GM23338 (cell line): ENCODE data around the gene TAPBP.

Experiments
- CREB1 ChIP-seq: fragments of 250-450 bp; sonication (Bioruptor Pico); IDR thresholded peaks from 2 replicates; pipeline ENCODE4 v1.5.0; 2020; ENCODE audit warnings: low read depth, mild to moderate bottlenecking, moderate library complexity
- CTCF ChIP-seq, 2 experiments: fragments of 200-600 bp in 1 of 2; sonication (generic) in 1 of 2; conservative IDR thresholded peaks; 2 replicates each; pipeline versions ENCODE4 v1.5.1 to v1.6.1; 2016 to 2017; ENCODE audit warnings: antibody characterized with exemption in 2 of 2, low read depth in 2 of 2, mild to moderate bottlenecking in 2 of 2, moderate library complexity in 1 of 2
- EZH2 ChIP-seq: fragments of 200-600 bp; sonication (generic); IDR thresholded peaks from one replicate; pipeline ENCODE4 v1.8.0; 2017; ENCODE audit warnings: antibody characterized with exemption, mild to moderate bottlenecking, low read depth; ENCODE audit not compliant: unreplicated experiment
- EZH2phosphoT487 ChIP-seq: fragments of 200-600 bp; sonication (generic); IDR thresholded peaks from one replicate; pipeline ENCODE4 v1.8.1; 2018; ENCODE audit warnings: antibody characterized with exemption; ENCODE audit not compliant: unreplicated experiment
- JUNB ChIP-seq: IDR thresholded peaks from one replicate; pipeline ENCODE4 v1.6.1; 2016; ENCODE audit warnings: antibody characterized with exemption; ENCODE audit not compliant: unreplicated experiment
- NANOG ChIP-seq: IDR thresholded peaks from 2 replicates; pipeline ENCODE4 v1.6.1; 2016; ENCODE audit warnings: antibody characterized with exemption, borderline replicate concordance
- POLR2AphosphoS5 ChIP-seq: IDR thresholded peaks from 2 replicates; pipeline ENCODE4 v1.6.1; 2016; ENCODE audit warnings: antibody characterized with exemption, low read depth
- STAT1 ChIP-seq: IDR thresholded peaks from one replicate; pipeline ENCODE4 v1.6.1; 2016; ENCODE audit warnings: antibody characterized with exemption; ENCODE audit not compliant: unreplicated experiment
- ZNF114 ChIP-seq: fragments of 250-450 bp; sonication (Bioruptor Pico); IDR thresholded peaks from 2 replicates; pipeline ENCODE4 v1.5.0; 2020; ENCODE audit warnings: mild to moderate bottlenecking, moderate library complexity
- ZNF331 ChIP-seq: fragments of 250-450 bp; sonication (Bioruptor Pico); IDR thresholded peaks from 2 replicates; pipeline ENCODE4 v1.5.0; 2020; ENCODE audit warnings: low read depth, mild to moderate bottlenecking, moderate library complexity
- ZNF462 ChIP-seq: fragments of 250-450 bp; sonication (Bioruptor Pico); IDR thresholded peaks from 2 replicates; pipeline ENCODE4 v1.5.0; 2020; ENCODE audit warnings: mild to moderate bottlenecking, moderate library complexity
- TF ChIP-seq, protein P1 (sequence below): IDR thresholded peaks from one replicate; pipeline ENCODE4 v1.6.1; 2018; ENCODE audit warnings: antibody characterized with exemption; ENCODE audit not compliant: unreplicated experiment
- TF ChIP-seq, protein P2 (sequence below): IDR thresholded peaks from 2 replicates; pipeline ENCODE4 v1.6.1; 2016; ENCODE audit warnings: antibody characterized with exemption

DNA sequence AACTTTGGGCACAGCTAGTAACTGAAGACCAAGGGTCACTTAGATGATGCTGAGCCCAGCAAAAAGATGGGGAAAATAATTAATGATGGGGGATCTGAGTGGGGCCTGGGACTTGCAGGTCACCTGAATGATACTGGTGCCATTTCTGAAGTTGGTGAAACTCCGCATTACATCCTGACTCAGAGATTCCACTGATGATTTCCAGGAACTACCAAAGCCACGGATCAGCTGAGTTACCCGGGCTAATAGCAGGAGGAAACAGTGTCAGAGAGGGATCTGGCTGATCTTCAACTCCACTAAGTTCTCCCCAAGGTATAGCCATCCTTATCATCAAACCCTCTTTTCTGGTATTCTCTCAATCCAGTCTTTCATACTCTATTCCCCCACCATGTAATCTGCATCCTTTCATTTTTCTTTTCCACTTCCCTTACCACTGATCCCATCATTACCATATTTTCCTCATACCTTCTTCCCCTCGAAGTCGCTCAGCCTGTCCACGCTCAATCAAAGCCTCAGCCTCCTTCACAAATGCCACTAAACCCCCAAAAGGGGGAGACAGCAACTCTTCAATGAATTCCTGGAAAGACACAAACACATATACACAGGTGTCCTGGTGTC lies 62.4 kb downstream of the TAPBP start:
- TF ChIP-seq CTCF (conservative IDR thresholded peaks at IDR 0.05; ENCODE audit: low read depth in 2 of 2) (peak in 1 of 2 experiments; percentile 19; a peak in 1 of 4 replicates), ZNF114 (CRISPR knock-in tag) (no peak), JUNB (no peak), POLR2AphosphoS5 (no peak), EZH2 (no peak), ZNF331 (no peak), CREB1 (CRISPR knock-in tag) (no peak), NANOG (no peak), ZNF462 (CRISPR knock-in tag) (no peak), STAT1 (no peak), EZH2phosphoT487 (no peak)
- TF ChIP-seq, protein P1, sequence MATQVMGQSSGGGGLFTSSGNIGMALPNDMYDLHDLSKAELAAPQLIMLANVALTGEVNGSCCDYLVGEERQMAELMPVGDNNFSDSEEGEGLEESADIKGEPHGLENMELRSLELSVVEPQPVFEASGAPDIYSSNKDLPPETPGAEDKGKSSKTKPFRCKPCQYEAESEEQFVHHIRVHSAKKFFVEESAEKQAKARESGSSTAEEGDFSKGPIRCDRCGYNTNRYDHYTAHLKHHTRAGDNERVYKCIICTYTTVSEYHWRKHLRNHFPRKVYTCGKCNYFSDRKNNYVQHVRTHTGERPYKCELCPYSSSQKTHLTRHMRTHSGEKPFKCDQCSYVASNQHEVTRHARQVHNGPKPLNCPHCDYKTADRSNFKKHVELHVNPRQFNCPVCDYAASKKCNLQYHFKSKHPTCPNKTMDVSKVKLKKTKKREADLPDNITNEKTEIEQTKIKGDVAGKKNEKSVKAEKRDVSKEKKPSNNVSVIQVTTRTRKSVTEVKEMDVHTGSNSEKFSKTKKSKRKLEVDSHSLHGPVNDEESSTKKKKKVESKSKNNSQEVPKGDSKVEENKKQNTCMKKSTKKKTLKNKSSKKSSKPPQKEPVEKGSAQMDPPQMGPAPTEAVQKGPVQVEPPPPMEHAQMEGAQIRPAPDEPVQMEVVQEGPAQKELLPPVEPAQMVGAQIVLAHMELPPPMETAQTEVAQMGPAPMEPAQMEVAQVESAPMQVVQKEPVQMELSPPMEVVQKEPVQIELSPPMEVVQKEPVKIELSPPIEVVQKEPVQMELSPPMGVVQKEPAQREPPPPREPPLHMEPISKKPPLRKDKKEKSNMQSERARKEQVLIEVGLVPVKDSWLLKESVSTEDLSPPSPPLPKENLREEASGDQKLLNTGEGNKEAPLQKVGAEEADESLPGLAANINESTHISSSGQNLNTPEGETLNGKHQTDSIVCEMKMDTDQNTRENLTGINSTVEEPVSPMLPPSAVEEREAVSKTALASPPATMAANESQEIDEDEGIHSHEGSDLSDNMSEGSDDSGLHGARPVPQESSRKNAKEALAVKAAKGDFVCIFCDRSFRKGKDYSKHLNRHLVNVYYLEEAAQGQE: no peak
- TF ChIP-seq, protein P2, sequence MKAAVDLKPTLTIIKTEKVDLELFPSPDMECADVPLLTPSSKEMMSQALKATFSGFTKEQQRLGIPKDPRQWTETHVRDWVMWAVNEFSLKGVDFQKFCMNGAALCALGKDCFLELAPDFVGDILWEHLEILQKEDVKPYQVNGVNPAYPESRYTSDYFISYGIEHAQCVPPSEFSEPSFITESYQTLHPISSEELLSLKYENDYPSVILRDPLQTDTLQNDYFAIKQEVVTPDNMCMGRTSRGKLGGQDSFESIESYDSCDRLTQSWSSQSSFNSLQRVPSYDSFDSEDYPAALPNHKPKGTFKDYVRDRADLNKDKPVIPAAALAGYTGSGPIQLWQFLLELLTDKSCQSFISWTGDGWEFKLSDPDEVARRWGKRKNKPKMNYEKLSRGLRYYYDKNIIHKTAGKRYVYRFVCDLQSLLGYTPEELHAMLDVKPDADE: no peak
